WTC11 (cell line): ENCODE measurements around the gene DOCK1. TPM values are rescaled to one million over a fixed set of nuclear protein-coding genes. Genes with fewer than 3 reads are reported as not detected.

Experiments used
- ATAC-seq: fragments of 200-7000 bp; cut with Tn5 transposase; 2 replicates; pipeline ENCODE4 v1.10.0; 2021; ENCODE audit warnings: mild to moderate bottlenecking, moderate library complexity
- CTCF ChIA-PET: fragments of 300-600 bp; sonication (Branson Sonifier 250); formaldehyde crosslinking; loops from one replicate; lab custom pipeline; 2021; ENCODE audit warnings: antibody characterized with exemption; lab: Charles Lee
- POLR2A ChIA-PET: fragments of 350-600 bp; sonication (Branson Sonifier 250); formaldehyde crosslinking; loops from one replicate; lab custom pipeline; 2021; ENCODE audit warnings: antibody characterized with exemption; lab: Charles Lee
- DNase-seq: peaks from one replicate; pipeline ENCODE4 v3.0.0; 2021; ENCODE audit warnings: low spot score
- H3K27ac Mint-ChIP-seq: 2 replicates; pipeline ENCODE4 v1.8.0; 2021; ENCODE audit warnings: mixed read lengths
- H3K27me3 Mint-ChIP-seq: 2 replicates; pipeline ENCODE4 v1.8.0; 2021; ENCODE audit warnings: low read depth, mild to moderate bottlenecking, moderate library complexity, mixed read lengths
- H3K36me3 Mint-ChIP-seq: 2 replicates; pipeline ENCODE4 v1.8.0; 2021; ENCODE audit warnings: mixed read lengths
- H3K4me1 Mint-ChIP-seq: 2 replicates; pipeline ENCODE4 v1.8.0; 2022; ENCODE audit warnings: mixed read lengths
- H3K4me3 Mint-ChIP-seq: 2 replicates; pipeline ENCODE4 v1.8.0; 2021; ENCODE audit warnings: mild to moderate bottlenecking, moderate library complexity, mixed read lengths
- H3K9me3 Mint-ChIP-seq: 2 replicates; pipeline ENCODE4 v1.8.0; 2021; ENCODE audit warnings: mixed read lengths
- AR ChIP-seq: fragments of 250-450 bp; sonication (Bioruptor Pico); IDR thresholded peaks from 2 replicates; pipeline ENCODE4 v1.9.0; 2021; ENCODE audit warnings: mild to moderate bottlenecking
- CTCF ChIP-seq: fragments of 200-600 bp; IDR thresholded peaks from 2 replicates; pipeline ENCODE4 v1.8.0; 2022; ENCODE audit warnings: antibody characterized with exemption
- GTF2I ChIP-seq: fragments of 250-450 bp; sonication (Bioruptor Pico); conservative IDR thresholded peaks from 2 replicates; pipeline ENCODE4 v1.4.0; 2021; ENCODE audit warnings: mild to moderate bottlenecking
- HMGA2 ChIP-seq: fragments of 250-450 bp; sonication (Bioruptor Pico); IDR thresholded peaks from 2 replicates; pipeline ENCODE4 v1.4.0; 2021; ENCODE audit warnings: mild to moderate bottlenecking, moderate library complexity
- KAT7 ChIP-seq: sonication (generic); formaldehyde crosslinking; IDR thresholded peaks from 2 replicates; pipeline ENCODE4 v1.8.1; 2023; ENCODE audit warnings: missing genetic modification reagents, mild to moderate bottlenecking, borderline replicate concordance
- SP1 ChIP-seq: sonication (generic); formaldehyde crosslinking; conservative IDR thresholded peaks from 2 replicates; pipeline ENCODE4 v1.8.1; 2022; ENCODE audit warnings: missing genetic modification reagents
- ZNF121 ChIP-seq: sonication (generic); formaldehyde crosslinking; IDR thresholded peaks from 2 replicates; pipeline ENCODE4 v1.8.0; 2023; ENCODE audit warnings: missing genetic modification reagents
- ZNF232 ChIP-seq: sonication (generic); formaldehyde crosslinking; IDR thresholded peaks from 2 replicates; pipeline ENCODE4 v1.8.0; 2022; ENCODE audit warnings: mild to moderate bottlenecking, missing genetic modification reagents
- ZNF416 ChIP-seq: fragments of 250-450 bp; sonication (Bioruptor Pico); IDR thresholded peaks from 2 replicates; pipeline ENCODE4 v1.9.0; 2021; ENCODE audit warnings: mild to moderate bottlenecking, inconsistent platforms
- ZNF423 ChIP-seq: fragments of 250-450 bp; sonication (Bioruptor Pico); IDR thresholded peaks from 2 replicates; pipeline ENCODE4 v2.1.2; 2022; ENCODE audit warnings: mild to moderate bottlenecking, moderate library complexity
- ZNF532 ChIP-seq: fragments of 250-450 bp; sonication (Bioruptor Pico); IDR thresholded peaks from 2 replicates; pipeline ENCODE4 v1.9.0; 2021; ENCODE audit warnings: mild to moderate bottlenecking, borderline replicate concordance
- ZNF671 ChIP-seq: fragments of 250-450 bp; sonication (Bioruptor Pico); IDR thresholded peaks from 2 replicates; pipeline ENCODE4 v1.8.0; 2021; ENCODE audit warnings: mild to moderate bottlenecking
- total RNA-seq: library from RNA; stranded (reverse); gene quantifications from 3 replicates; pipeline ENCODE4 v1.2.3, GENCODE V29; 2021
- TF ChIP-seq, protein P1 (sequence below): sonication (generic); formaldehyde crosslinking; IDR thresholded peaks from 2 replicates; pipeline ENCODE4 v1.8.1; 2023; ENCODE audit warnings: mild to moderate bottlenecking, moderate library complexity, missing genetic modification reagents
- TF ChIP-seq, protein P2 (sequence below): sonication (generic); formaldehyde crosslinking; IDR thresholded peaks from 2 replicates; pipeline ENCODE4 v1.8.0; 2022; ENCODE audit warnings: mild to moderate bottlenecking, missing genetic modification reagents
- TF ChIP-seq, protein P3 (sequence below): sonication (generic); formaldehyde crosslinking; IDR thresholded peaks from 2 replicates; pipeline ENCODE4 v1.8.1; 2022; ENCODE audit warnings: low read depth, missing genetic modification reagents, borderline replicate concordance

Gene DOCK1
- total RNA-seq, 1 experiment from 2014 or later, result 52.1 TPM

DNA sequence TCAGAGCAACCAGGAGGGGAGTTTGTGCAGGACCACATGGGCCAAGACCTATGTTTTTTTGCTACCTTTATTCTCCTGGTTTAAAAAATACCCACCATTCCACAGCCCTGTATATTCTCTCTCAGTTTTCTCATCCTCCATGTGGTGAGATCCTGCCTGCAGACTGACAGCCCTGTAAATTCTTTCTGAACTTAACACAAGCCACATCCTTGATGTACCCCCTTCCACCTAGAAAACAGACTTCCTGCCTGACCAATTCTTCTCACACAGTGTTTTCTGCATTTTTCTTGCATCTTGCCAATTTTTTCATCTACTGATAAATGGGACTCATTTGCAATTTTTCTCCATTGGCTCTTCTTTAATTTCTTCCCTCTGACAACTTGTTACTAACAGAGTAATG lies 212.8 kb downstream of the DOCK1 start:
- Mint-ChIP-seq H3K36me3 (peaks cover 2% of the 10 kb centered on the region), H3K9me3 (no peaks in the 10 kb centered on the region), H3K27me3 (no peaks in the 10 kb centered on the region), H3K4me1 (peaks cover 5% of the 10 kb centered on the region; the same call in 1 of the 2 replicates), H3K4me3 (no peak overlapping the region), H3K27ac (no peak overlapping the region)
- ATAC-seq (no peak), DNase-seq (no peak)
- TF ChIP-seq SP1 (CRISPR knock-in tag) (no peak), HMGA2 (CRISPR knock-in tag) (no peak), ZNF416 (CRISPR knock-in tag) (no peak), ZNF121 (CRISPR knock-in tag) (no peak), ZNF671 (CRISPR knock-in tag) (no peak), AR (no peak), GTF2I (CRISPR knock-in tag) (no peak), ZNF532 (CRISPR knock-in tag) (no peak), KAT7 (CRISPR knock-in tag) (no peak), ZNF423 (CRISPR knock-in tag) (no peak)
- TF ChIP-seq, protein P1, sequence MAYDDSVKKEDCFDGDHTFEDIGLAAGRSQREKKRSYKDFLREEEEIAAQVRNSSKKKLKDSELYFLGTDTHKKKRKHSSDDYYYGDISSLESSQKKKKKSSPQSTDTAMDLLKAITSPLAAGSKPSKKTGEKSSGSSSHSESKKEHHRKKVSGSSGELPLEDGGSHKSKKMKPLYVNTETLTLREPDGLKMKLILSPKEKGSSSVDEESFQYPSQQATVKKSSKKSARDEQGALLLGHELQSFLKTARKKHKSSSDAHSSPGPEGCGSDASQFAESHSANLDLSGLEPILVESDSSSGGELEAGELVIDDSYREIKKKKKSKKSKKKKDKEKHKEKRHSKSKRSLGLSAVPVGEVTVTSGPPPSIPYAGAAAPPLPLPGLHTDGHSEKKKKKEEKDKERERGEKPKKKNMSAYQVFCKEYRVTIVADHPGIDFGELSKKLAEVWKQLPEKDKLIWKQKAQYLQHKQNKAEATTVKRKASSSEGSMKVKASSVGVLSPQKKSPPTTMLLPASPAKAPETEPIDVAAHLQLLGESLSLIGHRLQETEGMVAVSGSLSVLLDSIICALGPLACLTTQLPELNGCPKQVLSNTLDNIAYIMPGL (CRISPR knock-in tag), result no peak
- TF ChIP-seq, protein P2, sequence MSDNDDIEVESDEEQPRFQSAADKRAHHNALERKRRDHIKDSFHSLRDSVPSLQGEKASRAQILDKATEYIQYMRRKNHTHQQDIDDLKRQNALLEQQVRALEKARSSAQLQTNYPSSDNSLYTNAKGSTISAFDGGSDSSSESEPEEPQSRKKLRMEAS (CRISPR knock-in tag), result no peak
- TF ChIP-seq, protein P3, sequence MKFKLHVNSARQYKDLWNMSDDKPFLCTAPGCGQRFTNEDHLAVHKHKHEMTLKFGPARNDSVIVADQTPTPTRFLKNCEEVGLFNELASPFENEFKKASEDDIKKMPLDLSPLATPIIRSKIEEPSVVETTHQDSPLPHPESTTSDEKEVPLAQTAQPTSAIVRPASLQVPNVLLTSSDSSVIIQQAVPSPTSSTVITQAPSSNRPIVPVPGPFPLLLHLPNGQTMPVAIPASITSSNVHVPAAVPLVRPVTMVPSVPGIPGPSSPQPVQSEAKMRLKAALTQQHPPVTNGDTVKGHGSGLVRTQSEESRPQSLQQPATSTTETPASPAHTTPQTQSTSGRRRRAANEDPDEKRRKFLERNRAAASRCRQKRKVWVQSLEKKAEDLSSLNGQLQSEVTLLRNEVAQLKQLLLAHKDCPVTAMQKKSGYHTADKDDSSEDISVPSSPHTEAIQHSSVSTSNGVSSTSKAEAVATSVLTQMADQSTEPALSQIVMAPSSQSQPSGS (CRISPR knock-in tag), result no peak
- POLR2A ChIA-PET, result no interaction called here
- CTCF ChIA-PET, result no interaction called here

DNA sequence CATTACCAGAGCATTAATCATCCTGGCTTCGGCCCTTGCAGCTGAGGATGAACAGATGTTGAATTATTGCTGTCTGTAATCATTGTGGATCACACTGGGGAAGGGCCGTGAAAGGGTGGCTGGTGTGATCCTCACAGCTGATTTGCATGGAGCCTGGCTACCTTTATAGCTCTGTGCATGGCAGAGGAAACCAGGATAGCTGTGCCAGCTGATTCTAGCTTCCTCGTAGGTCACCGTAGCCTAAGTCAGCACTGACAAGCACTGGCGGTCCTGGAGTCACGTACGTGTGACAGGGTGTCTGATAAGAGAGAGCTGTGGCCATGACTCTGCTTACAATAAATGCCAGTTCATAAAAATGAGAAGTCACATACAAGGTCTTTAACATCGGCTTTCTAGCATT lies 214.7 kb downstream of the DOCK1 start:
- H3K36me3 Mint-ChIP-seq, result peaks cover 7% of the 10 kb centered on the region
- no peak overlapping the region for H3K27ac Mint-ChIP-seq
- no peaks in the 10 kb centered on the region for H3K27me3 Mint-ChIP-seq
- ChIA-PET POLR2A (no interaction called here), CTCF (no interaction called here)
- ATAC-seq, result no peak
- no peaks in the 10 kb centered on the region for H3K9me3 Mint-ChIP-seq
- H3K4me3 Mint-ChIP-seq, result no peak overlapping the region
- H3K4me1 Mint-ChIP-seq, result peaks cover 3% of the 10 kb centered on the region; the same call in 1 of the 2 replicates
- DNase-seq, result no peak
- TF ChIP-seq CTCF (no peak), ZNF232 (CRISPR knock-in tag) (no peak), AR (no peak)
- TF ChIP-seq, protein P3 (CRISPR knock-in tag), result no peak
